Spleen (tissue), 11 donors: ENCODE measurements around the gene PXDN. TPM values are rescaled to one million over a fixed set of nuclear protein-coding genes. Genes with fewer than 3 reads are reported as not detected.

Experiments used
- DNase-seq: peaks from one replicate; pipeline ENCODE4 v3.0.0-alpha.2; 2020
- H3K27ac ChIP-seq, 8 donors: fragments of 200-600 bp; sonication (generic) in 7 of 8; 1 replicate in 4 of 8; 2 replicates in 4 of 8; pipeline versions ENCODE4 v1.5.0 to v1.8.0; 2016 to 2021; ENCODE audit warnings: inconsistent platforms in 4 of 8, mild to moderate bottlenecking in 4 of 8, moderate library complexity in 1 of 8
- H3K27me3 ChIP-seq, 7 donors: fragments of 200-600 bp; sonication (generic) in 6 of 7; replicated peaks in 1 of 7; 1 replicate in 4 of 7; 2 replicates in 3 of 7; pipeline versions ENCODE4 v1.5.0 to v1.8.0; 2016 to 2021; ENCODE audit warnings: inconsistent platforms in 3 of 7, mild to moderate bottlenecking in 1 of 7
- H3K36me3 ChIP-seq, 6 donors: fragments of 200-600 bp; sonication (generic) in 5 of 6; 1 replicate in 4 of 6; 2 replicates in 2 of 6; pipeline versions ENCODE4 v1.5.0 to v1.8.0; 2016 to 2021; ENCODE audit warnings: inconsistent platforms in 2 of 6
- H3K4me1 ChIP-seq, 6 donors: fragments of 200-600 bp; sonication (generic) in 5 of 6; 1 replicate in 3 of 6; 2 replicates in 3 of 6; pipeline versions ENCODE4 v1.5.0 to v1.8.0; 2016 to 2021; ENCODE audit warnings: inconsistent platforms in 3 of 6
- H3K4me3 ChIP-seq, 8 donors: fragments of 200-600 bp; sonication (generic) in 7 of 8; 1 replicate in 4 of 8; 2 replicates in 4 of 8; pipeline versions ENCODE4 v1.5.0 to v1.8.0; 2016 to 2021; ENCODE audit warnings: inconsistent platforms in 4 of 8, mild to moderate bottlenecking in 4 of 8, moderate library complexity in 2 of 8
- H3K9me3 ChIP-seq, 8 donors: fragments of 200-600 bp; sonication (generic) in 7 of 8; 1 replicate in 4 of 8; 2 replicates in 4 of 8; pipeline versions ENCODE4 v1.5.0 to v1.8.0; 2016 to 2021; ENCODE audit warnings: inconsistent platforms in 4 of 8
- CTCF ChIP-seq, 11 experiments: fragments of 200-600 bp in 7 of 11; fragments of 450-650 bp in 4 of 11; sonication (generic) in 4 of 11; IDR thresholded peaks in 8 of 11; conservative IDR thresholded peaks in 3 of 11; 1 replicate in 7 of 11; 2 replicates in 4 of 11; pipeline versions ENCODE4 v1.4.0 to v1.8.0; 2016 to 2021; ENCODE audit warnings: antibody characterized with exemption in 11 of 11, inconsistent platforms in 4 of 11, mild to moderate bottlenecking in 1 of 11
- POLR2A ChIP-seq, 3 donors: fragments of 450-650 bp; IDR thresholded peaks; one replicate each; pipeline ENCODE4 v1.5.1; 2017; ENCODE audit warnings: antibody characterized with exemption in 3 of 3, mild to moderate bottlenecking in 1 of 3
- POLR2AphosphoS5 ChIP-seq, 3 donors: sonication (generic); formaldehyde crosslinking; IDR thresholded peaks; one replicate each; pipeline ENCODE4 v1.5.1; 2017; ENCODE audit warnings: antibody characterized with exemption in 3 of 3
- WGBS, 5 donors: extraction: QIAGEN DNeasy Blood & Tissue Kit in 3 of 5; methylation state at CpG; one replicate each; pipeline versions ENCODE4 v1.1.5 to v1.1.7; 2013 to 2018; 5-methylcytosine and 5-hydroxymethylcytosine counted together
- intact Hi-C: fragments of 100-400 bp; cut with DNase I; formaldehyde crosslinking; loops from one replicate; pipeline ENCODE4 v1.15.0; 2023; ENCODE audit warnings: low total_unique reads
- polyA plus RNA-seq, 3 donors: library from polyadenylated mRNA; stranded (reverse); fragments of 200-250 nt; gene quantifications; one replicate each; pipeline ENCODE4 v1.2.1, GENCODE V29; 2013
- total RNA-seq, 7 donors: library from RNA; depleted of rRNA in 3 of 7; stranded (reverse); fragments of >200 nt in 3 of 7; fragmentation: NEBNext Ultra II Directional in 4 of 7; extraction: Animal tissue kit (Norgen Biotek cat#: 25700) in 4 of 7; gene quantifications; one replicate each; pipeline versions ENCODE4 v1.1.0 to v1.2.1, GENCODE V29; 2016 to 2021
- donor health status: healthy with polysubstance abuse.
- donor health status: DM: no; HTN: no; CAD: no; lungs with moderate emphysema.
- donor health status: DM: no; HTN: no; CAD: no.
- donor health status: Bipolar disorder and iron deficiency.
- donor health status: healthy.
- donor health status: DM: no; HTN: no; CAD: no.
- donor health status: DM: yes; HTN: yes; CAD: no.

Gene PXDN
- total and polyA plus RNA-seq, 10 donors, result 1.9 to 49.3 (median 30.8) TPM

GRCh38 chr2:1613078-1613445 lies 131.3 kb downstream of the PXDN start:
- TF ChIP-seq POLR2AphosphoS5 (IDR thresholded peaks at IDR 0.05), result no peak
- TF ChIP-seq CTCF (IDR thresholded peaks at IDR 0.05 in 8 of 11, conservative IDR thresholded peaks at IDR 0.05 in 3 of 11), result no peak
- TF ChIP-seq POLR2A (IDR thresholded peaks at IDR 0.05), result no peak
- no peak for DNase-seq
- H3K27me3 ChIP-seq, result no peaks in the 10 kb centered on the region

GRCh38 chr2:1612391-1613077 lies 131.8 kb downstream of the PXDN start:
- intact Hi-C loops, result no loop called here
- Histone ChIP-seq H3K36me3 (no peaks in the 10 kb centered on the region), H3K9me3 (no peaks in the 10 kb centered on the region), H3K27ac (no peak overlapping the region), H3K4me3 (no peak overlapping the region), H3K27me3 (no peaks in the 10 kb centered on the region), H3K4me1 (peaks cover 0 to 35% (median 0%) of the 10 kb centered on the region in 6 donors)
- 73 to 93% (median 84%) methylated on average over 6 of the region's 6 CpGs for WGBS, 5 donors
- no peak for DNase-seq
- no peak for TF ChIP-seq POLR2AphosphoS5 (IDR thresholded peaks at IDR 0.05)
- TF ChIP-seq POLR2A (IDR thresholded peaks at IDR 0.05), result no peak
- no peak for TF ChIP-seq CTCF (IDR thresholded peaks at IDR 0.05 in 8 of 11, conservative IDR thresholded peaks at IDR 0.05 in 3 of 11)

More at GRCh38 chr2:1613078-1613445, 131.3 kb downstream of the PXDN start:
- WGBS, 5 donors, result 88 to 93% (median 92%) methylated on average over 9 of the region's 9 CpGs
- peaks cover 0 to 35% (median 0%) of the 10 kb centered on the region in 6 donors for H3K4me1 ChIP-seq
- H3K27ac ChIP-seq, result no peak overlapping the region
- no peaks in the 10 kb centered on the region for H3K9me3 ChIP-seq
- intact Hi-C loops, result no loop called here
- H3K4me3 ChIP-seq, result no peak overlapping the region
- no peaks in the 10 kb centered on the region for H3K36me3 ChIP-seq

GRCh38 chr2:1611886-1612285 lies 132.4 kb downstream of the PXDN start:
- Histone ChIP-seq H3K27ac (no peak overlapping the region), H3K27me3 (peaks cover 0 to 1% (median 0%) of the 10 kb centered on the region in 7 donors), H3K9me3 (no peaks in the 10 kb centered on the region), H3K4me1 (peaks cover 0 to 37% (median 0%) of the 10 kb centered on the region in 6 donors), H3K36me3 (no peaks in the 10 kb centered on the region), H3K4me3 (no peak overlapping the region)
- intact Hi-C loops, result no loop called here
- DNase-seq, result no peak
- WGBS, 5 donors, result 74 to 89% (median 80%) methylated on average over 8 of the region's 8 CpGs
- TF ChIP-seq POLR2AphosphoS5 (IDR thresholded peaks at IDR 0.05) (no peak), POLR2A (IDR thresholded peaks at IDR 0.05) (no peak)

GRCh38 chr2:1610096-1610485 lies 134.2 kb downstream of the PXDN start:
- peaks cover 0 to 19% (median 0%) of the 10 kb centered on the region in 7 donors for H3K27me3 ChIP-seq
- H3K27ac ChIP-seq, result no peak overlapping the region
- TF ChIP-seq POLR2AphosphoS5 (IDR thresholded peaks at IDR 0.05) (no peak), CTCF (IDR thresholded peaks at IDR 0.05 in 8 of 11, conservative IDR thresholded peaks at IDR 0.05 in 3 of 11) (no peak), POLR2A (IDR thresholded peaks at IDR 0.05) (no peak)
- DNase-seq, result no peak
- peaks cover 0 to 52% (median 12%) of the 10 kb centered on the region in 6 donors for H3K4me1 ChIP-seq
- H3K9me3 ChIP-seq, result no peaks in the 10 kb centered on the region
- 86 to 96% (median 94%) methylated on average over 17 to 18 of the region's 18 CpGs for WGBS, 5 donors
- no peak overlapping the region for H3K4me3 ChIP-seq
- no peaks in the 10 kb centered on the region for H3K36me3 ChIP-seq
- intact Hi-C loops, result no loop called here
